NB4 (cell line): ENCODE data around the gene NRAP.

Experiments
- CTCF ChIP-seq: IDR thresholded peaks from one replicate; pipeline ENCODE4 v1.5.1; 2012; ENCODE audit warnings: low read depth, low read length
- POLR2A ChIP-seq: IDR thresholded peaks from 2 replicates; pipeline ENCODE4 v1.6.1; 2011; ENCODE audit warnings: mild to moderate bottlenecking; ENCODE audit not compliant: insufficient read length; ENCODE audit errors: extremely low read depth

DNA sequence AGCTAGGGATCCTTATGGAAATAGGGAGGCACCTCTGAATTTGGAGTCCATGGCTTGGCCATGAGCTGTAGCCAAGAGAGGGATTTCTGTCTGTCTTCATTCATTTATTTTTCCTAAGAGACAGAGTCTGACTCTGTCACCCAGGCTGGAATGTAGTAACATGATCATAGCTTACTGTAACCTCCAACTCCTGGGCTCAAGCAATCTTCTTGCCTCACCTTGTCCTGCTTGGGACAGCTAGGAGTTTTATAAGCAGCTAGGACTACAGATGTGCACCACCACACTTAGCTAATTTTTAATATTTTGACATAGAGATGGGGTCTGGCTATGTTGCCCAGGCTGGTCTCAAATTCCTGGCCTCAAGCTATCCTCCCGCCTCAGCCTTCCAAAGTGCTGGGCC, 119.4 kb downstream of the NRAP start:
- no peak for TF ChIP-seq CTCF
- no peak for TF ChIP-seq POLR2A
